GM10248 (cell line): ENCODE results near the gene GGCT.
"Not testable (repeated sequence)": the region's sequence is repeated elsewhere in the genome, so short reads cannot be mapped to it uniquely, and the experiment has no call there.

Experiments used
- CTCF ChIA-PET: fragments of 300-600 bp; sonication (Branson Sonifier 250); formaldehyde crosslinking; extraction: SDS; loops from one replicate; lab custom pipeline; 2021; ENCODE audit warnings: antibody characterized with exemption; lab: Yijun Ruan, JAX
- POLR2A ChIA-PET: fragments of 350-650 bp; sonication (Branson Sonifier 250); formaldehyde crosslinking; extraction: SDS; loops from one replicate; lab custom pipeline; 2020; ENCODE audit warnings: antibody characterized with exemption; lab: Yijun Ruan, JAX
- DNase-seq: peaks from one replicate; pipeline ENCODE4 v3.0.0; 2012; ENCODE audit errors: extremely low spot score
- TF ChIP-seq, protein P1 (sequence below): IDR thresholded peaks from 2 replicates; pipeline ENCODE4 v1.5.1; 2012; ENCODE audit warnings: mild to moderate bottlenecking, low read depth; ENCODE audit errors: extremely low read depth, missing control alignments, control extremely low read depth

The GGCT gene

DNA sequence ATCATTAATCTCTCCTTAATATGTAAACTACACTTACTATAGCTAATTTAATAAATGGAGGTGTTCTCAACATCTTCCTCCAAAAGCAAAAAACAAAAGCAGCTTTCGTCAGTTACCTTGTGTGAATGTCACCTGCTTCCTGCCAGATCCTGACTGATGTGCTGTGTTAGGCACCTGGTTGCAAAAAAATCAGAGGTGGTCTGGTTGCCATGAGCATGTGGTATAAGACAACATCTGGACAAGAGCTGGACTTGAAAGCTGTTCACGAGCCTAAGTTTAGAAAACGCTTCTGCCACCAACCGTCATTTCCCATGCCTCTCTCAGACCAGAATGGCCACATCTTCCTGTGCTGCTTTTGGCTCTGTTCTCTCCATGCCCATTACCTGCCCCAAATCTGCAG is 42.0 kb upstream of the GGCT start:
- TF ChIP-seq, protein P1, sequence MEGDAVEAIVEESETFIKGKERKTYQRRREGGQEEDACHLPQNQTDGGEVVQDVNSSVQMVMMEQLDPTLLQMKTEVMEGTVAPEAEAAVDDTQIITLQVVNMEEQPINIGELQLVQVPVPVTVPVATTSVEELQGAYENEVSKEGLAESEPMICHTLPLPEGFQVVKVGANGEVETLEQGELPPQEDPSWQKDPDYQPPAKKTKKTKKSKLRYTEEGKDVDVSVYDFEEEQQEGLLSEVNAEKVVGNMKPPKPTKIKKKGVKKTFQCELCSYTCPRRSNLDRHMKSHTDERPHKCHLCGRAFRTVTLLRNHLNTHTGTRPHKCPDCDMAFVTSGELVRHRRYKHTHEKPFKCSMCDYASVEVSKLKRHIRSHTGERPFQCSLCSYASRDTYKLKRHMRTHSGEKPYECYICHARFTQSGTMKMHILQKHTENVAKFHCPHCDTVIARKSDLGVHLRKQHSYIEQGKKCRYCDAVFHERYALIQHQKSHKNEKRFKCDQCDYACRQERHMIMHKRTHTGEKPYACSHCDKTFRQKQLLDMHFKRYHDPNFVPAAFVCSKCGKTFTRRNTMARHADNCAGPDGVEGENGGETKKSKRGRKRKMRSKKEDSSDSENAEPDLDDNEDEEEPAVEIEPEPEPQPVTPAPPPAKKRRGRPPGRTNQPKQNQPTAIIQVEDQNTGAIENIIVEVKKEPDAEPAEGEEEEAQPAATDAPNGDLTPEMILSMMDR = no peak
- POLR2A ChIA-PET = no interaction called here
- CTCF ChIA-PET = interaction anchor here (1.2 to 7.4 kb wide), 5 partner anchors 11 to 194 kb away, joined by 3 to 47 read pairs (median 22); no protein-coding TSS in a partner anchor
- DNase-seq = no peak

DNA sequence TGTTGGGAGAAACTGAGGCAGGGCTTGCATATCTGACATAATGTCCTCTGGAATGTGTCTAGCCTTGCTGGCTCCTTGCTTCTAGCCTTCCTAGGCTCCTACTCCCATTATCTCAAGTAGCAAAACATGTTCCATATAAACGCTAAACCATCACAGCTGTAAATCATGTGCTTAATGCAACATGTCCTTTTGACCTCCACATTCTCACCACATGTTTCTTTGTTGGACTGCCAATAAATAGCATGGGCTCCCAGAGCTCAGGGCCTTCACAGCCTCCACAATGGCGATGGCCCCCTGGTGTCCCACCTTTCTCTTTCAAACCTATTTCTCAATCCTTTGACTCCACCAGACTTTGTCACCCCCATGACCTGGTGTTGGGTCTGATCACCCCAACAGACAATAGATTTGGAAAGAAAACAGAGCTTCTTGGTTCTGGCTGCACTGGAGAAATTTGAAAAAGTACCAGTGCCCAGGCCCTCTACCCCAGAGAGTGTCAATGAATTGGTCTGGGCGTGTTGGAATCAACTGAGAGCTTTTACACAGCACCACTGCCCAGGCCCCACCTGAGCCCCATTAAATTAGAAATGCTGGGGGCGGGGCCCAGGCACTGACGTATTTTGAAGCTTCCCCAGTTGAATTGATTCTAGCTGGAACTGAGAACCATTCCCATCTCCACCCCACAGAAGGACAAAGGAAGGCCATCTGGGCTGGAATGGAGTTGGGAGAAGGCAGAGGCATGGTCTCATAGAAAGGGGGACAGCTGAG is 41.3 kb upstream of the GGCT start:
- DNase-seq = no peak
- TF ChIP-seq, protein P1 = no peak
- ChIA-PET POLR2A (no interaction called here), CTCF (interaction anchor here (1.2 to 7.4 kb wide), 6 partner anchors 11 to 194 kb away, joined by 3 to 47 read pairs (median 20); no protein-coding TSS in a partner anchor)

DNA sequence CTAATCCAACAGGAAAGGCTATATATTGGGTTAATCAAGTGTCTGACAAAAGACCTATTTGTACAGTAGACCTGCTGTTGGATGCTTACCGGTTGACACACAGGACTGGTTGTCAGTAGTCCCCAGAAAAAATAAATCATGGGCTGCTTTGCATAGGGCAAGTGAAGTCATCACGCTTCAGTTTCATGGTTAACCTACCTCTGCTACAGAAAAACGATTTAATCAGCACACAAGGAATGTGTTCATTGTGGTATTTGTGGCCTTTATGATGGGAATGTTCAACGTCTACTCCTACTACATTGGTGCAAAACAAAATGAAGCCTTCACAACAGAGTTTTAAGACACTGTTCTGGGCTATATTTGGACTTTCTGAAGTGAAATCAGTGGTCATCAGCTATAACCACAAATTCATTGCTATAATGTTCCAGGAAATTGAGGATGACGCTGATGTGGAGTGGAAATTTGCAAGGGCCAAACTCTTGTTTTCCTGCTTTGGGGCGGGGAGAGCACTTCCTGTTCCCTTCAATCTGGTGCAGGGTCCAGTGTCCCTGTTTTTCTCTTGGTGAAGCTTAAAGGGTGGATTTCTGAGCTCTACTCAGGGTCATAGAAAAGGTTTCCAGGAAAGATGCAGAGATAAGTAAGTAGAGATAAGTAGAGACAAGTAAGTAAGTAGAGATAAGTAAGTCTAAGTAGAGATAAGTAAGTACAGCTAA is 39.3 kb upstream of the GGCT start:
- POLR2A ChIA-PET = no interaction called here
- CTCF ChIA-PET = interaction anchor here (0.8 to 5.4 kb wide), 4 partner anchors 9 to 32 kb away, joined by 3 to 47 read pairs (median 4); no protein-coding TSS in a partner anchor
- TF ChIP-seq, protein P1 = no peak
- DNase-seq = no peak

DNA sequence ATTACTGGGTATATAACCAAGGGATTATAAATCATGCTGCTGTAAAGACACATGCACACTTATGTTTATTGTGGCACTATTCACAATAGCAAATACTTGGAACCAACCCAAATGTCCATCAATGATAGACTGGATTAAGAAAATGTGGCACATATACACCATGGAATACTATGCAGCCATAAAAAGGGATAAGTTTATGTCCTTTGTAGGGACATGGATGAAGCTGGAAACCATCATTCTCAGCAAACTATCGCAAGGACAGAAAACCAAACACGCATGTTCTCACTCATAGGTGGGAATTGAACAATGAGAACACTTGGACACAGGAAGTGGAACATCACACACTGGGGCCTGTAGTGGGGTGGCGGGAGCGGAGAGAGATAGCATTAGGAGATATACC is 38.5 kb upstream of the GGCT start:
- CTCF ChIA-PET = interaction anchor here (5.4 kb wide), 1 partner anchor 21 kb away, joined by 47 read pairs; no protein-coding TSS in a partner anchor
- POLR2A ChIA-PET, DNase-seq: not testable (repeated sequence)

DNA sequence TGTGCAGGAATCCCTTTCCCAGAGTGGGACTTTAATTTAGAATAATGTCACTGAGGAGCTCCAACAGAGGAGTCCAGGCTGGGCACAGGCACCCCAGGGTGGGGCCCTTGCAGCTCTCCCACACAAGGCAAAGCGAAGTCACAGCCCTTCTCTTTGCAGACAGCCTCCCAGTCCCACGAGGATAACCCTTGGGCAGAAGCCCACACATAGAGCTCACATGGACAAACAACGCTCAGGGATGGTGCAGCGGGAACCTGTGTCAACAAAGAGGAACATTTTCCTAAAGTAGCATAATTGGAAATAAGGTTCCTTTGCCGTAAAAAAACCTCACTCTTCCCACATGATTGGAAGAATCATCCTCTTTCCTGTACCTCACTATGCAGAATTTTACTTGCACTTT is 29.3 kb upstream of the GGCT start:
- POLR2A ChIA-PET = no interaction called here
- TF ChIP-seq, protein P1 = no peak
- no peak for DNase-seq
- CTCF ChIA-PET = interaction anchor here (0.7 to 3.5 kb wide), 4 partner anchors 10 to 30 kb away, joined by 3 to 22 read pairs (median 10); no protein-coding TSS in a partner anchor

DNA sequence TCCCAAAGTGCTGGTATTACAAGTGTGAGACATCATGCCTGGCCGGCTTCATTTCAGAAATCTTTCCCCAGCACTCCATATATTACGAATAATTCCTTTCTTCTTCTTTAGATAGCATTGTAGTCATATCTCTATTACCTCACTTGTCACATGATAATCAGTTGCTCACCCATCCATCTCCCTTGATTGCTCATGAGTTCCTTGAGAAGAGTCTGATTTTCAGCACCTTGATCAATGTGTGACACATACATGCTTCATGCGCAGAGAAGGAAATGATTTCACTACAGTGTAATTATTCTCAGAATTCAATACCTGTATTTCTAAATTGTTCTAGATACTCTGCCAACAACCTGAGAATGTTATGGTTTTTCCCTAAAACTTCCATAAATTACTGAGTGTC is 26.7 kb upstream of the GGCT start:
- DNase-seq = no peak
- POLR2A ChIA-PET = no interaction called here
- CTCF ChIA-PET = no interaction called here
- TF ChIP-seq, protein P1 = no peak
